CD4-positive, alpha-beta T cell treated with Interferon gamma for 1 hour (primary cell): Measurements from ENCODE around the gene MAP3K8.

Experiments
- DNase-seq: peaks from one replicate; pipeline ENCODE4 v3.0.0-alpha.2; 2020

MAP3K8 gene

DNA sequence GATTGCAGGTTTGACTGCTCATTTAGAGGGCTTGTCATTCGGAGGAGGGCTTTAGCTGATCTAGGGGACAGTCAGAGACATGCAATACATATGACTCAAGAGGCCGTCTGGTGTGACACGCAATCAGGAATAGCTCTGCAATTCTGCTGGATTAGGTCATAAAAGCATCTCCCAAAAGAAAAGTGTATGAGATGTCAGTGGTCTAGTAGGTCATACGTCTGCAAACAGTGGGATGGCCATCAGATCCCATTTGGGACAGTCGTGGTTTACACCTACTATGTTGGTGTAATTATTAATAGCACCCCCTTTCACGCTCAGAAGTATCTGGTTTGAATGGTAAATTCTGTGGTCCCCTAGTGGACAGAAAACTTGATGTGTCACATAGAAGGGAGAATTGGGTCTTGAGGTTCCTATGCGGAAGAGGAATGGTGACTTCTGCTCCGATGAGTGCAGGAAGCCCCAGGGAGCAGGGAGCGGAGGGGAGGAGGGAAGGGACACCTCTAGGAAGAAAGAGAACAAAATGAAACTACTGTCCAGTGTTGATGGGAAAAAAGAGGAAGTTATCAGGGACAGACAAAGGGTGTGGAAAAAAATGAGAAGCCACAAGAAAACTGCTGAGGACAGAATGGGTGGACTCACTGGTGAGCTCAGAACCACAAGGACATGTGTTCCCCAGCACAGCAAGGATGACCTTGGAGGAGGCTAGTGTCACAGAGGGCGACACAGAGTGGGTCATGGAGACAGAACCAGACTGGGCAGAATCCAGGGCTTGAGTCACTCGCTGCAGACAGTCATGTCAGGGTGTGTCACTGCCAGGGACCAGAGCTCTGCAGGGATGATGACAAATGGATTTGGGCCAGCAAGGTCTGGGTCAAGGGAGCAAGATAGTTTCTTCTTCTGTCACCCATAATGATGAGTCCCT, 59.9 kb downstream of the MAP3K8 start:
- DNase-seq: peak; percentile 88

DNA sequence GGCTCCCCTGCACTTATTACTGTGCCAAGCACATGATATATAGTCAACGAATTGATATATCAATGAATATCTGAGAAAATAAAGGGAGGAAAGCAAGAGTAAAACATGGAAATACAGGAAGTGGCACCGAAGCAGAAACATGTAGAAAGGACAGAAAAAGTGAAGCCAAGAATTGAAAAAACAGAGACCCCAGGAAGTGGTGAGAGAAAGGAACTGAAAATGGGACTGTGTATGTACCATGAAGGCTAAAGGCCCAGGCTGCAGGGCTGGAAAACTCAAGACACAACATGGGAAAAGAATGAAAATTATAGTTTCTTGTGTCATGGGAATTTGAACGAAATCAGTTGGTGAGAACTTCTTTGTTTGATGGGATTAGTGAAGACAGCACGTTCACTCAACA, 60.6 kb downstream of the MAP3K8 start:
- no peak for DNase-seq

DNA sequence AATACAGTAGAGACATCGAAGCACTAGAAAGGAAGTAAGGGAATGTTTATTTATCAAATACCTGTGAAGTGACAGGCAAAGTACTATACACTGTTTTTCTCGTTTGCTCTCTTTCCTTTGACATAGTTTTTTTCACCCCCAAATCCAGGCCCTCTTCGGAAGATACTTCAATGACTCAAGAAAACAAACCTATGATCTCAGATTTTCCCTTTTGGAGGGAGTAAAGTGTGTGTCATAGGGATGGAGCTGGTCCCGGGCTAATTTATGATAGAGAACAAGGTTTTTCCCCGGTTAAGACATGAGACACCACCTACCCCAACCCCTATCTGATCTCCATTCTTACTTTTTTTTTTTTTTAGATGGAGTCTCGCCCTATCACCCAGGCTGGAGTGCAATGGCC, 61.7 kb downstream of the MAP3K8 start:
- DNase-seq: no peak

DNA sequence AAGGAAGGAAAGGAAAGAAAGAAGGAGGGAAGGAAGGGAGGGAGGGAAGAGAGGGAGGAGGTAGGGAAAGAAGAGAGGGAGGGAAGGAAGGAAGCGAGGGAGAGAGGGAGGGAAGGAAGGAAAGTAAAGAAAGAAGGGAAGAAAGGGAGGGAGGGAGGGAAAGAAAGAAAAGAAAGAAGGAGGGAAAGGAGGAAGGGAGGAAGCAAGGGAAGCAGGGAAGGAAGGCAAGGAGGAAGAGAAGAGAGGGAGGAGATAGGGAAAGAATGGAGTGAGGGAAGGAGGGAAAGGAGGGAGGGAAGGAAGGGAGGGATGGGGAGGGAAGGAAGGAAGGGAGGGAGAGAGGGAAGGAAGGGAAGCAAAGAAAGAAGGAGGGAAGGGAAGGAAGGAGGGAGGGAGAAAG, 65.8 kb downstream of the MAP3K8 start:
- no peak for DNase-seq

DNA sequence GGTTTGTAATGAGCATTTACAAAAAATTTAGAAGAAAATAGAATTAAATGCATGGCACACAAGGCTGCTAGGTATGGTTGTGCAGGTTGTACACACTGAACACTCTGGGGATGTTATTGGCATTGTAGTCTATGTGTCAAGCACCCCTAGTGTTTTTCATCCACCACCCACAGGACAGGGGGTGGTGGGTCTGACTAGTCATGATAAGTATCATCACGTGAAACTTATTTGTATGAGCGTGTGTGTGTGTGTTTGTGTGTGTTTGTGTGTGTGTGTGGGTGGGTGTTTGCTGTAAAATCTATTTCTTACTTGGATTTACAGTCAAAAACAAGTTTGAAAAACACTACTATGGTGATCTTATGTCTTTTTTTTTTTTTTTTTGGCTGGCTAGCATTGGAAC, 66.5 kb downstream of the MAP3K8 start:
- no peak for DNase-seq

DNA sequence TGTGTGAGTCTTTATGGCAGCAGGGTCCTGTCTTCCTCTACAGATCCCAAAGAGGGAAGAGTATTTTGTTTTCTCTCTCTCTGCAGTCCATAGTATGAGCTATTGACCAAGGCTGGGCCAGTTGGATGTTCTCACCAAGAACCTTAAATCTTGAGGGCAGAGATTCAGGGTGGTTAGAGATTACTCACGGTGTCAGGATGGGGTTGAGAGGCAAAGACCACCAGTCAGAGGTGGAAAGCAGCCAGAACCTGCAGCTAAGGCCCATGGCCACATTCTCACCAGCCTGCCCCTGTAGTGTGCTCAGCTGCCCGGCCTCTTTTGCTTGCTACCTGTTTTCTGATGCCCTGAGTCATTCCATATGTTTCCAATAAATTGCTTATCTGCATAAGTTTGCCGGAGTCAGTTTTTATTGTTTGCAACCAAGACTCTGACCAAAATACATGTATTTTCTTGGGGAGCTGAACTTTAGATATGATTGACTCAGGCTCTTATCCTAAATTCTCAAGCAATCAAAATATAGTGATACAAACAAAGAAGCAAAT, 67.0 kb downstream of the MAP3K8 start:
- no peak for DNase-seq

DNA sequence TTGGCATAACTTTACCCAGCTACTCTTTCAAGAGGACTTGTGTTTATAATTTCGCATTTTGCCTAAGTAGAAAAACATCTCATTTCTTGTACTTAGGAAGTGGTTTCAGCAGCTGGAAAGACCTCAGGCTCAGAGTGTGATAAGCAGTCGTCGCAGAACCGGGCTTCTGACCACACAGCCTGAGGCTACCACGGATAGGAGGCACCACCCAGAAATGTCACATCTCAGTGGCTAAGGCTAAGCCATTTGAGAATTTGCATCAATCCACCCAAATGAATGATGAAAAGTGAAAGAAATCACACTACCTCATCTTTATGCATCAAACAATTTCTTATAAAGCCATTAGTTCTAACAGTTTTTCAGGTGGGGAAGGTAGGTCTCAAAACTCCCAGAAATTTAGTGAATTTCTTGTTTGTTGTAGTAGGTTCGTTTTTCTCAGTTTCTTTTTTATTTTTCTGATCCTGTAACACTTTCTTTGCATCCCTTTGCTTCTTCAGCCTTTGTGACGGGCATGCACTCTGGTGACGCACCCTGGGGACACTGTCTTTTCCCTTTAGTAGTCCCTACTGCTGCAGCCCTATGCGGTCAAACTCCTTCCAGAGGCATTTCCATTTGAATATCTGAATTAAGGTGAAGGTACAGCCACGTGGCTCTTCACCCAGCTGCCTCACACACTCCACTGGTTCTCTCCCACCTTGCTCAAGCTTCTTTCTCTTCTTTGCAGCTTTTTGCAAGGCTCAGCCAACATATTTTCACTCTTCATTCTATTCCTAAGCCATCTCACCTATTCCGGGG, 68.5 kb downstream of the MAP3K8 start:
- DNase-seq: peak; percentile 62

DNA sequence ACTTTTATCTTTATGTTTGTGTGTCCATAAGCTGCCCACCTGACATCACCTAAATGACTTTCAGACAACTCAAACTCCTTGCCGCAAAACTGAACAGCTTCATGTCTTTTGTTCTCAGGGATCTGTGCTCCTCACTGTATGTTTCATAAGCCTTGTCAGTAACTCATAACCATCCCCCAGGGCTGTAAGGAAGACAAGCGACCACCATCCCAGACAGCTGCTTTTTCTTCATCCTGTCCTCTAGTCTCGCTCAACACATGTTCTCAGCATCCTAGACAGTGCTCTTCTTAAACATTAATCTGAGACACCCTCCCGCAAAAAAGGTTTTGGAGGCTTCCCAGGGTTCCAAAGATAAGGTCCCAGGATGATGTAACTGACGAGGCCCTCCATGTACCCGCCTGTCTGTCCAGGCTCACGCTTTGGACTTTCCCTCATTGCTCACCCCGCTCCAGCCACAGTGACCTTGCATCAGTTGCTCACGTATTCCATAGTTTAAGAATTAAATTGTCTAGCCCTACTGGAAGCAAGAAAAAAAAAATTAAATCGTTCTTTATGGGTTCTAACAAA, 69.8 kb downstream of the MAP3K8 start:
- no peak for DNase-seq

DNA sequence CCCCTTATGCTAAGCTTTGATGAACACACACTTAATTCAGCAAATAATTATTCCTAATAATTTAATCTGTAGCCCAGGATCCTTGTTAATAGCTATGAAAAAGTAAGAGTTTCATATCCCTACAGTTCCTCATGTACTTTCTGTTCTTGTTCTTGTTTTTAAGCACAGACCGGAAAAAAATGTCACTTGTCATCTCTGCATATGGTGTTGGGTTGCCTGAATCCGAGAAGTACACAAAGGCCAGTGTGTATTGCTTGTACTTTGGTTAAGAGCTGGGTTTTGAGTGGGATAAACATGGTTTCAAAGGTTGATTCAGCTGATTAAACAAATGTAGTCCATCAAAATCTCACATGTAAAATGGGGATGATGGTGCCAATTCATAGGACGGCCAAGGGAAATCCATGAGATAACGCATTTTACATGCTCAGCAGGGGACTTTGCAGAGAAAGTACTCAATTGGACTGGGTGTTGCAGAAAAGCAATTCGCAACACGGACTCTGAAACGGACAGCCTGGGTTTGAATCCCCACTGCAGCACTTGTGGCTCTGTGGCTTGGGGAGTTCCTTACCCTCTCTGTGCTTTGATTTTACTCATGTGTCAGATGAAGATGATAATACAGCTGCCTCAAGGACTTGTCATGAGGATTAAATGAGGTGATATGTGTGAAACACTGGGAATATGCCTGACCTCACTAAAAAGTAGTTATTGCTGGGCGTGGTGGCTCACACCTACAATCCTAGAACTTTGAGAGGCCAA, 71.7 kb downstream of the MAP3K8 start:
- no peak for DNase-seq

DNA sequence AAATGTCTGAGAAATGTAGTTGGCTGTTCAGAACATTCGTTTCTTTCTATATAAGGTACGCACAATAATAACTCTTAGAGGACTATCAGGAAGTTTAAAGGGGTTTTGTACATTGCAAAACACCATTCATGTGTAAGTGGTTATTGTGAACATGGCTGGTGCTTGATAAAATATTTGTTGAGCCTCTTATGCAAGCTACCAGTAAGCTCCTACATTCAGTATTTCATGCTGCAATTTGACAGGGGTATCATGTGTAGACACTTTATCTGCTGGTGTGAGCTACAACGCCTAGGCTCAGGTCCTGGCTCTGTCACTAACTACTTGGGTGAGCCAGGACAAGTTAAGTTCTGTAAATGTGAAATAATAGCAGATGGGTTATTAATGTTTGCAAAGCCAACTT, 75.5 kb downstream of the MAP3K8 start:
- DNase-seq: no peak

DNA sequence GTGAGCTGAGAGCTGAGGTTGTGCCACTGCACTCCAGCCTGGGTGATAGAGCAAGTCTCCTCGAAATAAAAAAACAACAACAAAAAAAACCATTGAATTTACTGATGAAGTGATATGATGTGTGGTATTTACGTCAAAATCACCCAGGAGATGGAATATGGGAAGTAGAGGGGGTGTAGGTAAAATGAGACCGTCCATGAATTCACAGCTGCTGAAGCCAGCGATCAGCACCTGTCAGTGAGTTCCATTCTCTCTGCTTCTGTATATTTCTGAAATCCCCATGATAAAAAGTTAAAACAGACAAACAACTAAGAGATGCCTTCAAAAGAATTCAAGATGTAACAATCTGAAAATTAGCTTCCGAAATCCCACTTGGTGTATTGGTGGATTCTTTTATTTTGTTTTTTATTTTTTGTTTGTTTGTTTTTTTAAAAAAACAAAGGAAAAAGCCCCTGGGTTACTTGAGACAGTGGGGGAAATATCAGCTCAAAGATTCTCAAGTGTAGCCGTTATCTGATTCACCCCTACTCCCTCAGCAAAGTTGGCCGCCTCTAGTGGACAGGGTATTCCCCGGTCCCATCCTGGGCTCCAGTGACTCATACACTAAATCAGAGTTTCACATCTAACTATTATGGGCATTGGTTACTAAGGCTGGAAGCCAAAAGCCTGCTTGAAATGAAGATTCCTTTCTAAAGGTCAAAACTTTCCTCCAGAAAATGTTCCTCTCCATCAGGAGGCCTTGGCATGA, 76.4 kb downstream of the MAP3K8 start:
- DNase-seq: no peak

DNA sequence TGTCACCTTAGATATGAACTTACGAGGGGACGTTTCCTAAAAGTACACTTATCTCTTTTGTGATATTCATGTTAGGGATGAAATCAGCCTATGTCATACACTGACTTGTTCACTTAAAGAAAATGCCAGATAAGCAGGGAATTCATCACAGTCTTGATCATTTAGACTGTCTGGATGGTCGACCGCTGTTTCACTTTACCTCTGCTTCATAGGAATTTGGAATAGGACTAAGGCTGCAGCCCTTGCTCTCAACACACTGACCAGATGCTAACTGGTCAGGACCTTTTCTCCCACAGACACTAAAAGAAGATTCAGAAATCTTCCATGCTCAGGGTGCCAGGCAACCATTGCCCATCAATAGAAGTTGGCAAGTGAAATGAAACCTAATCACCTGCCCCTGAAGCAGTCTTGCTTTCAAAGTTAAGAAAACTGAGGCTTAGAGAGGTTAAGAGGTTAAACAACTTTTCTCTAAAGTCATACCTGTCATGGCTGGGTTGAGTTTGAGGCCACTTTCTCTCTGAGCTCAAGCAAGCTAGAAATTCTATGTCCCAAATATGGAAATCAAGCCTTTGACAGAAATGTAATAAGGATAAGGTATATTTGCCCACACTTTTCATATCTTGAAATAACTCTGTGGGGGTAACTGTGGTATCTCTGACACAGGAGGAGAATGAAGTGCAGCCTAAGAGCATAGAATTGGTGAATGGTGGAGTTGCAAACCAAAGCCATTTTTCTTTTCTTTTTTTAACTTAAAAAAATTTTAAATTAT, 77.1 kb downstream of the MAP3K8 start:
- no peak for DNase-seq
